Testis (tissue), 2 donors: Measurements from ENCODE around the gene SH3RF3.

Experiments
- CTCF ChIP-seq, 3 experiments: fragments of 450-650 bp in 2 of 3; fragments of 200-600 bp in 1 of 3; sonication (generic) in 1 of 3; IDR thresholded peaks; one replicate each; pipeline ENCODE4 v1.5.1; 2016 to 2019; ENCODE audit warnings: antibody characterized with exemption in 3 of 3, mild to moderate bottlenecking in 2 of 3, moderate library complexity in 1 of 3
- POLR2A ChIP-seq: fragments of 450-650 bp; IDR thresholded peaks from one replicate; pipeline ENCODE4 v1.6.1; 2017; ENCODE audit warnings: antibody characterized with exemption, mild to moderate bottlenecking, moderate library complexity

GRCh38 chr2:109086743-109087020 lies 42.3 kb upstream of the SH3RF3 start:
- TF ChIP-seq POLR2A (no peak), CTCF (IDR thresholded peaks at IDR 0.05) (no peak)
